GM06990 (cell line): ENCODE results near the gene PLXNA4.

Experiments used
- DNase-seq: peaks from one replicate; pipeline ENCODE4 v3.0.0-alpha.2; 2011; ENCODE audit not compliant: insufficient read length; ENCODE audit errors: extremely low read depth
- H3K27me3 ChIP-seq: replicated peaks from 2 replicates; pipeline ENCODE4 v1.6.0; 2011; ENCODE audit warnings: low read length; ENCODE audit not compliant: control insufficient read depth, insufficient read depth
- H3K36me3 ChIP-seq: 2 replicates; pipeline ENCODE4 v1.5.1; 2011; ENCODE audit warnings: low read length; ENCODE audit not compliant: control insufficient read depth, insufficient read depth
- H3K4me3 ChIP-seq: replicated peaks from 2 replicates; pipeline ENCODE4 v1.5.1; 2011; ENCODE audit warnings: low read depth, mild to moderate bottlenecking, control low read depth, low read length
- TF ChIP-seq, protein P1 (sequence below): IDR thresholded peaks from 2 replicates; pipeline ENCODE4 v1.5.1; 2011; ENCODE audit warnings: low read length, control low read depth, mild to moderate bottlenecking, inconsistent platforms; ENCODE audit not compliant: insufficient read depth, poor library complexity, severe bottlenecking

The PLXNA4 gene

GRCh38 chr7:132084776-132085388, 491.4 kb downstream of the PLXNA4 start:
- no peak for DNase-seq
- TF ChIP-seq, protein P1, sequence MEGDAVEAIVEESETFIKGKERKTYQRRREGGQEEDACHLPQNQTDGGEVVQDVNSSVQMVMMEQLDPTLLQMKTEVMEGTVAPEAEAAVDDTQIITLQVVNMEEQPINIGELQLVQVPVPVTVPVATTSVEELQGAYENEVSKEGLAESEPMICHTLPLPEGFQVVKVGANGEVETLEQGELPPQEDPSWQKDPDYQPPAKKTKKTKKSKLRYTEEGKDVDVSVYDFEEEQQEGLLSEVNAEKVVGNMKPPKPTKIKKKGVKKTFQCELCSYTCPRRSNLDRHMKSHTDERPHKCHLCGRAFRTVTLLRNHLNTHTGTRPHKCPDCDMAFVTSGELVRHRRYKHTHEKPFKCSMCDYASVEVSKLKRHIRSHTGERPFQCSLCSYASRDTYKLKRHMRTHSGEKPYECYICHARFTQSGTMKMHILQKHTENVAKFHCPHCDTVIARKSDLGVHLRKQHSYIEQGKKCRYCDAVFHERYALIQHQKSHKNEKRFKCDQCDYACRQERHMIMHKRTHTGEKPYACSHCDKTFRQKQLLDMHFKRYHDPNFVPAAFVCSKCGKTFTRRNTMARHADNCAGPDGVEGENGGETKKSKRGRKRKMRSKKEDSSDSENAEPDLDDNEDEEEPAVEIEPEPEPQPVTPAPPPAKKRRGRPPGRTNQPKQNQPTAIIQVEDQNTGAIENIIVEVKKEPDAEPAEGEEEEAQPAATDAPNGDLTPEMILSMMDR = no peak
- Histone ChIP-seq H3K36me3 (no peaks in the 10 kb centered on the region), H3K27me3 (no peaks in the 10 kb centered on the region; the same call in 1 of the 2 replicates), H3K4me3 (no peak overlapping the region)

- Histone ChIP-seq H3K4me3 (no peak overlapping the region), H3K36me3 (no peaks in the 10 kb centered on the region), H3K27me3 (no peaks in the 10 kb centered on the region; the same call in none of the 2 replicates)
- DNase-seq = no peak
- TF ChIP-seq, protein P1 = no peak
Observed at GRCh38 chr7:132083537-132084123, 492.6 kb downstream of the PLXNA4 start.

DNA sequence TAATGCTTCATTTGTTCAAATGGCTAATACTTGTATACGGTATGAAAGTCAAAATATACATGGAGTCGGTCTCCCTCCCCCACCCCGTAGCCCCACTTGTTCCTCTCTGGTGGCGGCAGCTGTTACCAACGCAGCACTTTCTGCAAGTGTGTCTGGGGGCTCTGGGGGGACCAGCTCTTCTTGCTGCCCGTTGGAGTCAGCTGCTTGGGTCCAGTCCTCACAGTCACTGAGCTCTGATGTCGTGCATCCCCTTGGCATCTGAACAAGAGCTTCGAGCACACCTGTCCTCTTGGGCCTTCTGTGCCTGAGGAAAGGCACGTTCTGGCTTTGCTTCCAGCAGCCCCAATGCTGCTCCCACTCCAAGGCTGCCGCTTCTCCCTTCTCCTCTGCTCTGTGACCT, 493.1 kb downstream of the PLXNA4 start:
- H3K36me3 ChIP-seq = no peaks in the 10 kb centered on the region
- no peak for DNase-seq
- TF ChIP-seq, protein P1 = no peak
- no peak overlapping the region for H3K4me3 ChIP-seq
- no peaks in the 10 kb centered on the region; the same call in none of the 2 replicates for H3K27me3 ChIP-seq

- H3K4me3 ChIP-seq = no peak overlapping the region
Observed at GRCh38 chr7:132082394-132082793, 493.9 kb downstream of the PLXNA4 start.

GRCh38 chr7:132081686-132082085, 494.6 kb downstream of the PLXNA4 start:
- Histone ChIP-seq H3K4me3 (no peak overlapping the region), H3K27me3 (no peaks in the 10 kb centered on the region; the same call in none of the 2 replicates), H3K36me3 (no peaks in the 10 kb centered on the region)
- TF ChIP-seq, protein P1 = no peak
- no peak for DNase-seq

More at GRCh38 chr7:132082394-132082793, 493.9 kb downstream of the PLXNA4 start:
- no peaks in the 10 kb centered on the region for H3K36me3 ChIP-seq
- DNase-seq = no peak
- no peaks in the 10 kb centered on the region; the same call in none of the 2 replicates for H3K27me3 ChIP-seq
- TF ChIP-seq, protein P1 = no peak
